Right lung (tissue), 5 donors: Measurements from ENCODE around the gene CDK14. TPM values are rescaled to one million over a fixed set of nuclear protein-coding genes. Genes with fewer than 3 reads are reported as not detected.

Experiments
- DNase-seq, 2 donors: peaks; one replicate each; pipeline ENCODE4 v3.0.0-alpha.2; 2013
- polyA plus RNA-seq, 5 donors: library from polyadenylated mRNA; unstranded; fragments of 120-200 nt; gene quantifications; one replicate each; pipeline versions ENCODE4 v1.2.1 to v1.2.3, GENCODE V29; 2013; ENCODE audit warnings: inconsistent platforms in 1 of 5, low replicate concordance in 1 of 5; ENCODE audit not compliant: insufficient read length in 5 of 5, insufficient read depth in 1 of 5

CDK14 gene
- polyA plus RNA-seq, 5 donors, result 19.3 to 34.5 (median 33.5) TPM

- peak; percentile 78 to 83 for DNase-seq
These were observed 449.5 kb downstream of the CDK14 start for GRCh38 chr7:91045606-91046005.

- no peak for DNase-seq
These were observed 450.4 kb downstream of the CDK14 start for GRCh38 chr7:91046322-91047089.

- no peak for DNase-seq
These were observed 451.5 kb downstream of the CDK14 start for GRCh38 chr7:91047636-91048035.

- no peak for DNase-seq
These were observed 454.6 kb downstream of the CDK14 start for GRCh38 chr7:91050677-91051076.

GRCh38 chr7:91051966-91052365 is 455.8 kb downstream of the CDK14 start:
- no peak for DNase-seq

- no peak for DNase-seq
These were observed 458.3 kb downstream of the CDK14 start for GRCh38 chr7:91054374-91054773.

- no peak for DNase-seq
These were observed 459.1 kb downstream of the CDK14 start for GRCh38 chr7:91055219-91055618.

- DNase-seq, result no peak
These were observed 466.6 kb downstream of the CDK14 start for GRCh38 chr7:91062713-91063112.

- no peak for DNase-seq
These were observed 467.9 kb downstream of the CDK14 start for GRCh38 chr7:91064052-91064451.

GRCh38 chr7:91064938-91065337 is 468.8 kb downstream of the CDK14 start:
- DNase-seq, result no peak

- DNase-seq, result no peak
These were observed 470.5 kb downstream of the CDK14 start for GRCh38 chr7:91066627-91067026.

- no peak for DNase-seq
These were observed 471.1 kb downstream of the CDK14 start for GRCh38 chr7:91067242-91067641.

- DNase-seq, result no peak
These were observed 472.1 kb downstream of the CDK14 start for GRCh38 chr7:91068136-91068795.

- no peak for DNase-seq
These were observed 473.0 kb downstream of the CDK14 start for GRCh38 chr7:91069146-91069545.

- DNase-seq, result no peak
These were observed 483.4 kb downstream of the CDK14 start for GRCh38 chr7:91079487-91079886.

- DNase-seq, result no peak
These were observed 484.2 kb downstream of the CDK14 start for GRCh38 chr7:91080351-91080750.

GRCh38 chr7:91082038-91082437 is 485.9 kb downstream of the CDK14 start:
- peak in 1 of 2 donors; percentile 43 for DNase-seq

- no peak for DNase-seq
These were observed 486.9 kb downstream of the CDK14 start for GRCh38 chr7:91082852-91083495.

GRCh38 chr7:91083855-91084644 is 487.9 kb downstream of the CDK14 start:
- DNase-seq, result no peak

GRCh38 chr7:91085175-91085574 is 489.1 kb downstream of the CDK14 start:
- DNase-seq, result no peak

GRCh38 chr7:91086200-91086599 is 490.1 kb downstream of the CDK14 start:
- no peak for DNase-seq

- DNase-seq, result no peak
These were observed 492.0 kb downstream of the CDK14 start for GRCh38 chr7:91088156-91088555.
